NCI-H1092 treated with DMSO at 0.1 percent for 48 hours (cell line): ENCODE data around the gene IGF1R.

ENCODE experiments used
- DNase-seq: peaks from one replicate; lab custom pipeline; 2025; lab: John Stamatoyannopoulos, UW

IGF1R gene

DNA sequence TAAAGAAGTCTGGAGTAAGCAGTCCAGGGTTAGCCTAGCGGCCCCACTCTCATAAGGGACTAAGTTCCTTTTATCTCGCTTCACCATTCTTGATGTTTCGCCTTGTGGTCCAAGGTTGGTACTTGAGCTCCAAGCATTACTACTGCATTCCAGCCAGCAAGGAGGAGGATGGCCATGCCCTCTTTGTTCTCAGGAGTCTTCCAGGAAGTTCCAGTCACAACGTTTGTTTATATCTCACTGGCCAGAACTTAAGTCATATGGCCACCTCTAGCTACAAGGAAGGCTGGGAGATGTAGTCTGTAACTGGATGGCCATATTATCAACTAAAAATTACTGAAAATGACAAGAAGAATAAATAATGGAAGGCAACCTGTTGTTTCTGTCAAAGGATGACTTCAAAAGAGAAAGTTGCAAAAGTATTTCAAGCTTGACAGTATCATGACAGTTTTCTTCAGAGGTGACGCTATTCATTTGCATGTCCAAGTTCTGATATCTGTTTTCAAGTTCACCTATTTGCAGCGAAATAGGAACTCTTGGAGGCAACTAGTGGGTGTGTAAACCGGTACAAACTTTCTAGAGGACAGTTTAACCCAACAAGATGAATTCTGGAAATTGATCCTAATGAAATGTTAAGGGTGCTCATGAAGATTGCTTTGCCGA is 240.6 kb downstream of the IGF1R start:
- DNase-seq: no peak

DNA sequence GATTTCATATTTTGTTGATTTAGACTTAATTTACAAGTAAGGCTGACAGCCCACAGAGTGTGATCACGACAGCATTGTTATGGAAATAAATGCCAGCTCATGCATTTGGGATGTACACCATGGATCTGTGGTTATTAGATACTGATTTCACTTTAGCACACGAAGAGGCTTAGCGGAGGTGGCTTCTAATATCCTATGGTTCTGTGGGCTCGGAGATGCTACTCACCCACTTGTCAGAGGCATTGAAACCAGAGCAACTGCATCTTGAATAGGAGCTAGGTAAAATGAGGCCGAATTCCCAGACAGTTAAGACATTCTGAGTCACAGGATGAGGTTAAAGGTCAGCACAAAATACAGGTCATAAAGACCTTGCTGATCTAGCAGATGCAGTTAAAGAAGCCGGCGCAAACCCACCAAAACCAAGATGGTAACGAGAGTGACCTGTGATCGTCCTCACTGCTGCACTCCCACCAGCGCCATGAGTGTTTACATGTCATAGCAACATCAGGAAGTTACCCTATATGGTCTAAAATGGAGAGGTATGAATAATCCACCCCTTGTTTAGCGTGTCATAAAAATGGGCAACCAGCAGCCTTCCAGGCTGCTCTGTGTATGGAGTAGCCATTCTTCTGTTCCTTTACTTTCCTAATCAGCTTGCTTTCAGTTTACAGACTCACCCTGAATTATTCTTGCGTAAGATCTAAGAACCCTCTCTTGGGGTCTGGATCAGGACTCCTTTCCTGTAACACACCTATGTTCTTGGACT is 241.8 kb downstream of the IGF1R start:
- DNase-seq: no peak

DNA sequence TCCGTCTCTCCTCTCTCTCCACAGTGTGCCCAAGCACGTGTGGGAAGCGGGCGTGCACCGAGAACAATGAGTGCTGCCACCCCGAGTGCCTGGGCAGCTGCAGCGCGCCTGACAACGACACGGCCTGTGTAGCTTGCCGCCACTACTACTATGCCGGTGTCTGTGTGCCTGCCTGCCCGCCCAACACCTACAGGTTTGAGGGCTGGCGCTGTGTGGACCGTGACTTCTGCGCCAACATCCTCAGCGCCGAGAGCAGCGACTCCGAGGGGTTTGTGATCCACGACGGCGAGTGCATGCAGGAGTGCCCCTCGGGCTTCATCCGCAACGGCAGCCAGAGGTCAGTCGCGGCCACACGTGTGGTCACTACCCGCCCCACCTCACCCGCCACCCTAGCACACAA is 243.0 kb downstream of the IGF1R start:
- no peak for DNase-seq

DNA sequence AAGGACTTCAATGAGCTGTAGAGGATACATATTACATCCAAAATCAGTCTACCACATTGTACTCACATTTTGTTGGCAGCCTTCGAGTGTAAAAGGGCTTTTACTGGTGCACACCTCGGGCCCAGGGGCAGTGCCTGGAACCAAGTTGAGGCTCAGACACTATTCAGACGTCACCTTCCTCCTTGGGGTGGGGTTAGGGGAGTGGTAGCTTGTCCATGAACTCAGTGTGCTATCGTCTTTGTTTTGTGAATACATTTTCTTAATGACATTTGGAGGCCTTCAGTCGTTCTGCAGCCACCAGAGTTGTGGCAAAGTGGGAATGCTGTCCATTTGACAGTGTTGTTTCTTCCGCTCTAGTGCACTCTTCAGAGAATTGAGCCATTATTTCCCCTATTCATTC is 245.1 kb downstream of the IGF1R start:
- DNase-seq: no peak

DNA sequence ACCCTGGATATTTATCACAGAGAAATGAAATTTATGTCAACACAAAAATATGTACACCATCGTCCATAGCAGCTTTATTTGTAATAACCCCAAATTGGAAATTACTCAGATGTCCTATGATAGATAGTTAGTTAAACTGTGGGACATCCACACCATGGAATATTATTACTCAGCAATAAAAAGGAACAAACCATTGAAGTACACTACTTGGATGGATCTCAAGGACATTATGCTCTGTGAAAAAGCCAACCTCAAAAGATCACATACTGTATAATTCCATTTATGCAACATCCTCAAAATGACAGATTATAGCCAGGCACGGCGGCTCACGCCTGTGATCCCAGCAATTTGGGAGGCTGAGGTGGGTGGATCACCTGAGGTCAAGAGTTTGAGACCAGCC is 246.0 kb downstream of the IGF1R start:
- no peak for DNase-seq

DNA sequence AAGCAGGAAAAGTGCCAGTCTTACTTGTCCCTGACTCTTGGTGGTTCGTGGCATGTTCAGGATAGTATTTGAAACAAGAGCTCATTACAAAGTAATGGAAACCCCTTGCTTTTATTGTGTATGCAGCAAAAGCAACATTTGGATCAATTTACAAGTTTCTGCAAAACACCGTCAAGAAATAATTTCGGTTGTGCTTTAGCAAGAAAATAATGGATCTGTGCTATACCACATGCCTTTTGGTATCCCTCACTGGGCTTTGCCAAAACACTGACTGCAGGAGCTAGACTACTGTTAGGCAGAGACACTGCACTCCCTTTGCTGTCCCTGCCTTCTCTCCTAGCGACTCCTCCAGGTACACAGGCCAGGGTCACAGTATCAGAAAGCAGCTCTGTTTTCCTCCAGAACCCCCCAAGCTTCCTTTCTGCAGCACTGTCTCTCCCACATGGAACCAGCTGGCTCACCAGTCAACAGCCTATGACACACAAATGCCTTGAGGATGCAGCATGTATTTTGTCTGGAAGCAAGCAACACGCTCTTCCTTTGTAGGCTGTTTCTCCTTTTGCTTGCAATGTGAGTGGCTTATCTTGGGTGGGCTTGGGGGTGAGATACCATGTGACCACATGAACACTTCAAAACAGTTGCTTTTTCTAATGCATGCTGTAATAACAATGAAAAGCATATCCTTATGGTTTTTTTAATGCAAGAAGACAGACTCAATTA is 247.8 kb downstream of the IGF1R start:
- DNase-seq: no peak

DNA sequence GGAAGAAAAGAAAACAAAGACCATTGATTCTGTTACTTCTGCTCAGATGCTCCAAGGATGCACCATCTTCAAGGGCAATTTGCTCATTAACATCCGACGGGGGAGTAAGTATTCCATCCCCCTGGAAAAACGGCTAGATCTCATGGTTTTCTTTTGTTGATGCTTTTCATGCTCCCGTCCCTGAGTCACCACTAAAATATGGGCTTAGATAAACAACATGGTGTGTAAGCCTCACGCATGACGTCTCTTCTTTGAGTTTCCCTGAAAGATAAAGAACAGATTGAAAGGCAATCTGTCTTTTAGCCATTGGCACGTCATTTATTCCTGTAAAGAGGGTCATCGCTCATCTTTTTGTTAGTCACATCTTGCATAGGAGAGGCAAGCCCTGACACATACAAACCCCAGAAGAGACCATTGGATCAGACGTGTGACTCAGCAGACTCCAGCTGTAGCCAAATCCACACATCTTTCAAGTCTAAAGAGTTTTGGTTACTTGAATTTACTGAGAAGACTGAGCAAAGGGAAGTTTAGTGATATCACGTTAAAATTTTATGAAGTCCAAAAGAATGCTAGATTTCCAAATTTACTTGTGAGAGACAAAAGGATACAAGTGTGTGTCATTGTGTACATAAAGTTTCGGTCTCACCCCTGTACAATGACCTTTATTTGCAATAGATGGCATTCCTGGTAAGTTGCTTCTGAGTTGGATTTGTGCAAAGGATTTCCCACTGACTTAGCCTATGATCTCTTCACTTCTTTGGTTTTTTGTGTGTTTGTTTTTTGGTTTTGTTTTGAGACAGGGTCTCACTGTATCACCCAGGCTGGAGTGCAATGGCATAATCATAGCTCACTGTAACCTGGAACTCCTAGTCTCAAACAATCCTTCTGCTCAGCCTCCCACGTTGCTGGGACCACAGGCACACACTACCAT is 248.7 kb downstream of the IGF1R start:
- DNase-seq: no peak

DNA sequence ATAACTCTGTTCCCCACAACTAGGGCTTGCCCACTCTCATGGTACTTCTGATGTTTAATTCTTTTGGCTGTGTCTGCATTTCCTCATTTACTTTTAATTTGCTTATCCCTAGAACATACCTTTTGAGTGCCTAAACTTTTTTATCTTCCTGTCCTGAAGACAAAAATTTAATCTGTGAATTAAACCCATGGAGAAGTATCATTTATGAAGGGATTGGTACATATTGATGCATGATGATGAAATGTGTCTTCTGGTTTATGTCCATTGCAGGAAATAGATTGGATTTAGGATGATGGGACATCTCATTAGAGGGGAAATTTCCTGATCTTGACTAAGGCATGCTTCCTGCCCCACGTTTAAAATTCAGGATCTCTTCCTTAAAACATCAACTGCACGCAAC is 249.8 kb downstream of the IGF1R start:
- no peak for DNase-seq

DNA sequence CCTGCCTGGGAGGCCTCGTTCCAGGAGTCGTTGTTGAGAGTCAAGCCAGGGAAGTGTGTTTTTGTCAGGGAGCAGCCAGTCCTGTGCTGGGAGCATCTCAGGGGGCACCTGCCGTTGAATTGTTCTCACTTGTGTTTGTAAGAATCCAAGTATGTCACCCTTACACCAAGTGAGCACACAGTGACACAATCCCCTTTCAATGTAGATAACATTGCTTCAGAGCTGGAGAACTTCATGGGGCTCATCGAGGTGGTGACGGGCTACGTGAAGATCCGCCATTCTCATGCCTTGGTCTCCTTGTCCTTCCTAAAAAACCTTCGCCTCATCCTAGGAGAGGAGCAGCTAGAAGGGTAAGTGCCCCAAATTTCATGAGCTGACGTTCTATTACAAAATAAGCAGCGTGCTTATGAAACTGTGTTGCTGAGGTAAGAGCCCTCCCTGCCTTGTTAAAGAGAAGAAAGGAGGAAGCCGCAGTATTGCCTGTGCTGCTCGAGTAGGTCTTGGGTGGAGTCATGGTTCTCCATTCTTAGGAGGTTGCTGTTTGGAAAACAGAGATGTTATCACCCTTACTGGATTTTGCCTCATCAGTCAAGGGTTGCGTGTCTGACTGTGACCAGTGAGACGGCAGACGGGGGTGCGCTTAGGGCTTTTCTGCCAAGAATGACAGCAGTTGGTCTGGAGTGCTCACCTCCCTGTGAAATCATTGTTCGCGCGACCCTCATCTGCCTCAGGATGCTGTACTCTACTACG is 251.1 kb downstream of the IGF1R start:
- no peak for DNase-seq

DNA sequence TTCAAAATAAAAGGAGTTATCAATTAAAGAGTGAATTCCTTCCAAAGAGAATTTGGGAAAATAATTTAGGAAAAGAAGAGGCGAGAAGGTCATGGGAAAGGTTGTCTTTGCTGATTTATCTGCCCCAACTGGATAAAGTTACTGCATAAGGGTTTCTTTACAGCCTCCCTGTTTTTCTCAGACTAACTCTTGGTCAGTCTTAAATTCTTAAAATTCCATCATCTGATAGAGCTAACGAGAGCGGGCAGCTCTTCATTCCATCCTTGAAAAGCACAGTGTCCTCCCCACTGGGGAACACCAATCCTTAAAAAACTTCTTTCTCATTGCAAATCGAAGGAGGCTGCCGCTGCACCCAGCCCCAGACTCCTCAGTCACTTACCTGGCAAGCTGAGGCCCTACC is 252.0 kb downstream of the IGF1R start:
- no peak for DNase-seq

DNA sequence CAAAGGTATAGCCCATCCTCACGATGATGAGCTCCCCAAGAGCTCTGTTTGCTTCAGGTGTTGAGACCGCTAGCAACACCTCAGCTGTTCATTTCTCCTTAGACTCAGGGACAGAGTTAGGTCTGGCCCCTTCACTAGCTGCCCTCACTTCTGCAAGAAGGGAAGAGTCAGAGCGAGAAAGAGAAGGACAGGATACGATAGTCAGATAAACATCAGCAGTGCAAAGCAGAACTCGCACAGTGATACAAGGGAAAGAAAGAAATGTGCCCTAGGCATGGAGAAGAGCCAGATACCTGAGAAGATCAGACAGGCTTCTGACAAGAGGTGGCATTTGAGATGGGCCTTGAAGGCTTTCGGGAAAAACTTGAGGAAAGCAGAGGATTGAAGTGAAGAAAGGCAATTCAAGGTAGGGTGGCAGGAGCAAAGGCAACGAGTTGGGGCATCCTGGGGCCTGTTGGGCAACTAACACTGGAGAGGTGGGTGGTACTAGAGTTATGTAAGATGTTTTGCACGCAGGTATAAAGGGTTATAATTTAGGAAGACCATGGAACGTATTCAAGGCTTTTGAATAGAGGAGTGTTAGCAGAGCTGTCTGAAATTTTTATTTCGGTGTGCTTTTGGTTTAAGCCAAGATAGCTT is 253.2 kb downstream of the IGF1R start:
- no peak for DNase-seq

DNA sequence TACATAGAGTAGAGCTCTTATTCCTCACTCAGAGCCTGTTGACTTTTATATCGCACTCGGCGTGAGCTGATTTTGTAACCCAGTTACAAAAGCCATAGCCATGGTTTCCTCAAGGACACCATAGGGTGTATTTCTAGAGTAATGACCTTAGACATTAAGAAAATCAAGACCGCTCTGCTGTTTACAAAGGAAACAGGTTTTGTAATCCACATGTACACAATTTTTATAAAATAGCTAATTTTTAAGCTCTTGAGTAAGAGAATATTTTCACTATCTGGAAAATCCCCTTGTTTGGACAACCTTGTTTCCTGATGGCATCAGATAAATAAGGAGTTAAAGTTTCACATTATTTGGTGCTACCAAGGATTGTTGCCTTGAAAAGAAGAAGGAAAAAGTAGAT is 254.6 kb downstream of the IGF1R start:
- no peak for DNase-seq

DNA sequence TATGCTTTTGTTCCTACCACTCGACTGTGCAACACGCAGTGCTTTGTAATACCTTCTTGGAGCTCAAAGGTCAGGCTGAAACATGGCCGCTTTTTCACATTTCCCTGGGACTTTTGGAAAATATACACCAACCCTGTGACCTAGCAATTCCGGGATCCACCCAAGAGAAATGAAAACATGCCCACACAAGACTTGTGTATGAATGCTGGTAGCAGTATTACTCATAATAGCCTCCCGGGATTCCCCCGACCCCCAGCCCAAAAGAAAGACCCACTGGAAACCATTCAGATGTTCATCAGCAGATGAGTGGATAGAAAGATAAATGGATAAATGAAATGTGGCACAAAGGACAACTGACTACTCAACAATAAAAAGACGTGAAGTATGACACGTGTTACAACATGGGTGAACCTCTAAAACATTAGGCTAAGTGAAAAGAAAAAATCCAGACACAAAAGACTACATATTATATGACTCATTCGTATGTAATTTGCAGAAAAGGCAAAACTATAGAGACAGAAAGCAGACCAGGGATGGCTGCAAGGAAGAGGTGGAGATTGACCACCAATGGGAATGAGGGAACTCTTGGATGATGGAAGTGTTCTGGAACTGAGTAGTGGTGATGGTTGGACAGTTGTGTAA is 255.2 kb downstream of the IGF1R start:
- DNase-seq: no peak

DNA sequence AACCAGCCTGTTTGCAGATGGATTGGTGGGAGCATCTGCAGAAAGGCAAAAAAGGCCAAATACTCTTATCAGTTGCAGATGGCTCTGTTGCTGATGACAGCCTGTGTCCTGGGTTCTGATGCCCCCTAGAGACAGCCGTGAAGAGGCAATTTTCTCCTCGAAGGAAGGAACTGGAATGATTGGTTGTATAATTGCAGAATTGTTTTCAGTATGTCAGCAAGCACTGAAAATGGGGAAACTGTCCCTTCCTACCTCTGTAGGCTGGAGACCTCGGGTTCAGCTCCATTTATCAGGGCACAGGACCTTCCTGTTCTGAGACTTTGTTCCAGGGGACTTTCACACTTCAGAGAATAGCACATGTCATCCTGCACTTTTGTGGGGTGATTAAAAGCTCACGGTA is 256.2 kb downstream of the IGF1R start:
- DNase-seq: no peak

DNA sequence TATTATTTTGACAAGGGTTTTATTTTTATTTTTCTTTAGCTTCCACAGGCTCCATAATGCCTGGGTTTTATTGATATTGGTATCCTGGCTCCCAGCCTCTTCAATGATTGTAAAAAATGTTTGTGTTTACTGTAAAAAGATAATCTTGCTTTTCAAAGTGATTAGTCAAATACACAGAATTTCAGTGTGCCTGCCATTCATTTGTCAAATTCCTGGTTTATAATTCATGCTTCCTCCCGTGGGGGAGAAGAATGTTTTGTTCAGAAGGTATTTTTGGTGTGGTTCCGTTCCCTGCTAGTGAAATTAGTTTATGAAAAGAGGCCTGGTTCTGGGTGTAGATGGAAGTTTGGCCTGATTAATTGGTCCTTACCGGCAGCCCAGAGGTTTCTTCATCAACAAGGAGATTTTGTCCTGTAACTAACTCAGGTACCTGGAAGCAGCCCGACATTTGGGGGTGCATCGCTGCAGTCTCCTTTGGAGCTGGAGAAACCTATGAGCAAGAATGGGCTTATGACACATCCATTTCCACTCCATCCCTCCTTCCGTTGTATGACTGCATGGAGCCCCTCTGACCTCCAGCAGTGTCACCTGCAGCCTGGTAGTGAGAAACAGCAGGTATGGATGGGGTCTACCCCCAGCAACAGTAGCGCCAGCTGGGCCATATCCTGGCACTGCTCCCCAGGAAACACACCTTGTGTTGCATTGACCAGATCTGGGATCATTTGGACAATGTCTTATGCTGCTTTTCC is 257.8 kb downstream of the IGF1R start:
- no peak for DNase-seq

DNA sequence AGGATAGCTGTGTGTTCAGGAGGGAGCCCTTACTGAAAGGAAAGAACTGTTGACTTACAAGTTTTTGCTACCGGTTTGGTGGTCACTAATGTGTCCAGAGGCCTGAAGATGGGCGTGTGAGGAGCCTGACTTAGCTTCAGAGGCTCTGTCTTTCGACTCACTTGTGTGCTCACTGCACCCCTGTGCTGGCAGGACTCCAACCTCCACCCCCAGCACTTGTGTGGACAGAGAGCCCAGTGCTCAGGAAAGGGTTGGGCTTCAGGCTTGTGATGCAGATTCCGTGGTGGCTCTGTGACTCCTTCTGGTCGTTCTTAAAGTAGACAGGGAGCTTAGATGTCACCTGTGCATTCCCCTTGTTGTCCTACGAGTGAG is 258.4 kb downstream of the IGF1R start:
- no peak for DNase-seq

DNA sequence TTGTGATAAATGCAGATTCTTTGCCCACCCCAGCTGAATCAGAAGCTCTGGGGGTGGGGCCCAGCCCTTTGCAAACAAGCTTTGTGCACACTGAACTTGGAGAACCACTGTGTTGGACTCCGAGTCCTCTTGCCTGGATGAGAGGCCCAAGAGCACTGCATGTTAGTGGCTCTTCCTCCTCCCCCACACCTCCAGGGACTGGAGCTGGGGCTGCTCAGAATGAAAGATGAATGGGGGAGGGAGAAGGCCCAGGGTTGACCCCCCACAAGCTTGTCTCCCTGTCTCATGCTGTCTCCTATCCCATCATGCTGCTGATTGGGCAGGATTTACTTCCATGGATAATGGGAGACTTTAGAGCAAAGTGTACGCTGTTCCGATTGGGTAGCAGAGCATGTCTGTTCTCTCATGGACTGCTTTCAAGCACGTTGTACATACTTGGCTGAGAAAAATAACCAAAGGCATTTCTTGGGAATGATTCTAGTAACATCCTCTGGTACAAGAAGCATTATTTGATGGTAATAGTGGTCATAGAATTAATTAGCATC is 259.7 kb downstream of the IGF1R start:
- DNase-seq: no peak

DNA sequence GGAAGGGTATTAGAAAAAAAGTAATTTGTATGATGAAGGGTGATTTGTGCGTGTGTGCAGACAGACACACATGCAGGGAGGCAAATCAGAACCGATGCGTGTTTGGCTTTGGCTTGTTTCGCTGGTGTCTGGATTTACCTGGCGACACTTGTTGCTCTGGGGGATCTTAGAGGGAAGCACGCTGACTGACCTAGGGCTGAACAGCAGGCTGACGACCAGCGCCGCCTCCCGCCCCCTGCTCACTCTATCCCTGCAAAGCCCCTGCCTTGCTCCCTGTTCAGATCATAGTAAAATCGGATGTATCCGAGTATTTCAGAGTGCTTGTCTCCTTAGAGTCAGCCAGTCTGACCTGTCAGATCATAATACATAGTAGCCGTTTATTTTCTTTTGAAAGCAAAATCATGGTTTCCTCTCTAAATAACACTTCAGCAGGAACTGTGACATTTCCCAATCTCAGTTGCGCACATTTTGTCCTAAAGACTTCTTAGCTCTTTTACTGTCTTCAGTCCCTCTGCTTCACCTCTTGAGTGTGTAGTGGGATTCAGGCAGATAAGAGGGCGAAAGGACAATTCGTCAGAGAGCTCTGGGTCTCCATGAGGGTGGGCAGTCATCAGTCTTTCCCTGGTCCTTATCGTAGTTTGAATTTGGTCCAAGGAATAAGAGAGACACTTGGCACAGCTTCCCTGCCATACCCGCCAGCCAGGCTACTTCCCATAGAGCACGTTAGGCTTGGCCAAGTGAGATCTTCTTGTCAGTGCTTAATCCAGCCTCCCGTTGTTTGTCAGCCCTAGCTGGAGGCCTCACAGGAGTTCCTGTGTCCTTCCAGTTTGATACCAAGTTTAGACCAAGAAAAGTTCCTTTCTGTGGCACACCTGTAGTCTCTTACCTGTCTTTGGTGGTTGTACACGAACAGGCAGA is 261.9 kb downstream of the IGF1R start:
- no peak for DNase-seq
